Caki2 (cell line): ENCODE data around the gene RIN1. TPM values are rescaled to one million over a fixed set of nuclear protein-coding genes. Genes with fewer than 3 reads are reported as not detected.
"Not testable (repeated sequence)": the region's sequence is repeated elsewhere in the genome, so short reads cannot be mapped to it uniquely, and the experiment has no call there.

Experiments used
- DNase-seq: peaks from one replicate; pipeline ENCODE4 v3.0.0-alpha.2; 2015; ENCODE audit warnings: low read depth
- in situ Hi-C: cut with HindIII; loops from 2 replicates; pipeline ENCODE4 v1.10.0; 2016; ENCODE audit warnings: low sequenced_read_pairs, low pct_unique_long_range_greater_than_20kb, mixed read lengths
- total RNA-seq: library from RNA; depleted of rRNA; stranded (reverse); fragments of >200 nt; shearing (Covaris generic); gene quantifications from 2 replicates; pipeline ENCODE4 v1.2.3, GENCODE V29; 2014; ENCODE audit warnings: low replicate concordance

RIN1 gene
- total RNA-seq, 1 experiment from 2014 or later: 28.4 TPM

DNA sequence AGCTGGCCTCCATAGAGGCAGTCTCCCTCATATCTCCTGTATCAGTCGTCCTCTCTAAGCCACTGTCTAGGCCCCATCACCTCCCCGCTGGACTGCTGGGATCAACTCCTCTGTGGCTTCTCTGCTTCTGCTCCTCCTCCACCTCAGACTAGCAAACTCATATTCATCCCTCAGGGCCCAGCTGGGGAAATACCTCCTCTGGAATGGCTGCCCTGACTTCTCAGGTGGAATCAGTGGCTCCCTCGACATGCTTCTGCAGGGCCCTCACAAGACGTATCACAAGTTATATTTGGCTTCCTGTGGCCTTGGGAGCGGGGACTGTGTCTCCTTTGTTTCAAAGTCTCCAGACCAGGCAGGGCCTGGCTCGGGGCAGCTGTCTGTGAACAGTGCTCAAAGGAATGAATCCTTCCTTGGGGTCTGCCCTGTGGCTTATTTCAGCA is 25.3 kb upstream of the RIN1 start:
- in situ Hi-C loops: no loop called here
- no peak for DNase-seq

DNA sequence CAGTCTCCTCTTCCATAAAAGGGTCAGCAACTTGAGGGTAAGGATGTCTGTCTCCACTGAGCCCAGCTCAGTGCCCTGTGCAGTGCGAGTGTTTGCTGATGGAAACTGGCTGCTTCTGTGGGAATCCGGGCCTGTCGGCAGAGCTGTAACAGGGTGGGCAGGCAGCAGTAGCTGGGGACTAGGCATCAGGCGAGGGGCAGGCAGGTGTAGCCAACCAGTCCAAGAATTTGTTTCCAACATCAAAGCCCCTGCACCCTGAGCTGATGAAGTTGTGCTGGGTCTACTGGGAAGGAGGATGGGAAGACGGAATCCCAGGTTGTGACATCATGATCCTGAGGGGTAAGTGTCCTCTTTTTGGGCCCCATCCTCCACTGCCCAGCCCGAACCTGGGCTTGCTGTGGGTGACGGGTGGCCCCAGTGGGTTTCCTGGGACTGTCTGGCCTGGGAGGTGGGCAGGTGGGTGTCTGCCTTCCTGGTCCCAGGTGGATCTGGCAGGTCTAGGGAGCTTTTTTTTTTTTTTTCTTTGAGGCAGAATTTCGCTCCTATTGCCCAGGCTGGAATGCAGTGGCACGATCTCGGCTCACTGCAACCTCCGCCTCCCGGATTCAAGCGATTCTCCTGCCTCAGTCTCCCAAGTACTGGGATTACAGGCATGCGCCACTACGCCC is 24.3 kb upstream of the RIN1 start:
- in situ Hi-C loops: no loop called here
- DNase-seq: no peak

DNA sequence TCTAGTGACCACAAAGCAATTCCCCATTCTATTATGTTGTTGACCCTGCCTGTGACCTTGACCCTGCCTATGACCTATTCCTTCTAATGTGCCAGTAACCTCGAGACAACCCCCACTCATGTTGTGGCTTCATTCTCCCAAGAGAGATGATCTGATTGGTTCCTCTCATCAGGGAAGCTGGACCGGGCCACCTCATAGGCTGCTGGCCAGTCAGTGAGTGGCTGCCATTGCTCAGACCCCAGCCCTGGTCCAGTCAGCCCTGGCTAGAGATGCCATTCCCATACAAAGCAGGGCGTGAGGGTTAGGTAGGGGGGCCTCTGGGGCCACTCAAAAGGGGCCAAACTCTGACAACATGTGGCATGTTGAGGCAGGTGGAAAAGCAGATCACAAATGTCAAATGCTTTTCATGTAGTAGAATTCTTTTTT is 23.4 kb upstream of the RIN1 start:
- in situ Hi-C loops: no loop called here

DNA sequence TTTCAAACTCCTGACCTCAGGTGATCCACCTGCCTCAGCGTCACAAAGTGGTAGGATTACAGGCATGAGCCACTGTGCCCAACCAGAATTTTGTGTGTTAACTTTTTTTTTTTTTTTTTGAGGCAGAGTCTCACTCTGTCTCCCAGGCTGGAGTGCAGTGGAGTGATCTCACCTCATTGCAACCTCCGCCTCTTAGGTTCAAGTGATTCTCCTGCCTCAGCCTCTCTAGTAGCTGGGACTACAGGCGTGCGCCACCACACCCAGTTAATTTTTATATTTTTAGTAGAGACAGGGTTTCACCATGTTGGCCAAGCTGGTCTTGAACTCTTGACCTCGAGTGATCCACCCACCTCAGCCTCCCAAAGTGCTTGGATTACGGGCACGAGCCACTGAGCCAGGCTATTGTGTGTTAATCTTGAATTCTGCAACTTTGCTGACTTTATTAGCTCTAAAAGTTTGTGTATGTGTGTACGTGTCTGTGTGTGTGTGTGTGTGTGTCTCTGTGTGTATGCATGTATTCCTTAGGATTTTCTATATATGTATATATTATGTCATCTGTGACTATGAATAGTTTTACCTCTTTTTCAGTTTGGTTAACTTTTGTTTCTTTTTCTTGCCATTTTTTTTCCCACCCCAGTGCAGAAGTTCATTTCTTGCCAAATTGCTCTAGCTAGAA is 14.5 kb upstream of the RIN1 start:
- in situ Hi-C loops, DNase-seq: not testable (repeated sequence)

More for the DNA sequence above, 23.4 kb upstream of the RIN1 start:
- DNase-seq: no peak

DNA sequence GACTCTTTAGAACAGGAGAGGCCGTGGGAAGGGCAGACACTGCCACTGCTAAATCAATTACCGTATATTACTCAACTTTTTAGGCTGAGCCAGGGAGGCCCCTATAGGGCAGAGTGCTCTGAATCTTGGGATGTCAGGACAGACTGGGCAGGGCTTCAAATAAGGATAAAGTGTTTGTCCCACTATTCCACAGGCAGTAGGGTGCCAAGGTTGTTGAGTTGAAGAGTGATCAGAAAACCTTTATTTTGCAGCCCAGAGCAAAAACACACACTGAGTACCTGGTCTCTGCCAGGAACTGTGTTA is 12.8 kb upstream of the RIN1 start:
- in situ Hi-C loops: no loop called here
- DNase-seq: no peak

- in situ Hi-C loops: no loop called here
- peak; percentile 91 for DNase-seq
Measured at GRCh38 chr11:66347425-66348276, 11.4 kb upstream of the RIN1 start, which contains the start of gene B4GAT1. TSS of gene B4GAT1 (minus strand) at chr11:66347629. CDS start at chr11:66347545, 84 bp downstream.

- no peak for DNase-seq
- in situ Hi-C loops: no loop called here
Measured at GRCh38 chr11:66346476-66347424, 10.5 kb upstream of the RIN1 start.

GRCh38 chr11:66345316-66345649 is 9.0 kb upstream of the RIN1 start:
- DNase-seq: no peak
- in situ Hi-C loops: no loop called here

- in situ Hi-C loops: no loop called here
- peak; percentile 85 for DNase-seq
Measured at GRCh38 chr11:66344550-66345315, 8.5 kb upstream of the RIN1 start, which contains the start of gene BRMS1. TSS of gene BRMS1 (minus strand) at chr11:66345104. CDS start at chr11:66342234, 2,870 bp downstream.

- no peak for DNase-seq
- in situ Hi-C loops: no loop called here
Measured at GRCh38 chr11:66343176-66343575, 6.9 kb upstream of the RIN1 start.

DNA sequence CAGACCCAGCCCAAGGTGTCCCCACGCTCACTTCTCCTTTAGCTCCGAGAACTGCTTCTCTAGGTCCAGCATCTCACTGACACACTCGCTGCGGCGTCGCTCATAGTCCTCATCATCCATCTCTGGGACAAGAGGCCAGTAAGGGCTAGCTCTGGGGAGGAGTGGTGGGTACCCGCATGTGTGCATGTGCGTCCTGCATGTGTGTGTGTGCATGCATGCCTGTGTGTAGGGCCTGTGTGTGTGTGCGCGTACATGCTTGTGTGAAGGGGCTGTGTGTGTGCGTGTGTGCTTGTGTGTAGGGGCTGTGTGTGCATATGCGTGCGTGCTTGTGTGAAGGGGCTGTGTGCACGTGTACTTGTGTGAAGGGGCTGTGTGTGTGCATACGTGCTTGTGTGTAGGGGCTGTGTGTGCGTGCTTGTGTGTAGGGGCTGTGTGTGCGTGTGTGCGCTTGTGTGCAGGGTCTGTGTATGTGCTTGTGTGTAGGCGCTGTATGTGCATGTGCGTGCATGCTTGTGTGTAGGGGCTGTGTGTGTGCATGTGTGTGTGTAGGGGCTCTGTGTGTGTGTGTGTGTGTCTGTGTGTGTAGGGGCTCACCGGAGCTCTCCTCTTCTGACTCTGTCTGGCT is 5.4 kb upstream of the RIN1 start:
- in situ Hi-C loops: no loop called here
- no peak for DNase-seq

- DNase-seq: no peak
- in situ Hi-C loops: no loop called here
Measured at GRCh38 chr11:66340596-66341501, 4.6 kb upstream of the RIN1 start.

DNA sequence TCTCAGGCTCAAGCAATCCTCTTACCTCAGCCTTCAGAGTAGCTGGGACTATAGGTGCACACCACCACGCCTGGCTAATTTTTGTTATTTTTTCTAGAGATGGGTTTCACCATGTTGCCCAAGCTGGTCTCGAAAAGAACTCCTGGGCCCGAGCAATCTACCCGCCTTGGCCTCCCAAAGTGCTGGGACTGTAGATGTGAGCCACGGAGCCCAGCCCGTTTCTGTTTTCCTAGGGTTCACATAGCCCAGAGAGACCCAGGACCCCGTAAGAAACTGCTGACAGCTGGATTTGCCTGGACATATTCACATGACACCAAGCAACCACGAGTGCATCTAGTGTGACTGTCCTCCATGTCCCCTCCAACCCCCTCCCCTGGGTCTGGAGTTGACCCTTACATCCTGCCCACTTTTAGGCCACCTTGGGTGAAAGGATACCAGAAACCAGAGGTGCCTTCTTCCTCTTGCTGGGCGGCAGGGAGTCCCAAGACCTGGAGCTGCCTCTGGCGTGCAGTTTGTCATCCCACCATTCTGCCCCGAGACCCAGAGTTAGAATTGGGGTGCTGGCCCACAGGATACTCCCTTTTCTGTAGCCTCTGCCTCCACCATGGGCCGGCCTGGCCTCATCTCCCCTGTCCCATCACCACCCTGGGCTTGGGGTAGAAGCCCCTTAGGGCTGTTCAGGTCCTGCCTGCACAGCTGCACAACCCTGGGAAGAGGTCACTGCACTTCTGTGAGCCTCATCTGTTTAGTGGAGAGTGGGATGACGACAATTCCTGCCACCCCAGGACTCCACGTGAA is 3.7 kb upstream of the RIN1 start:
- in situ Hi-C loops: no loop called here
- DNase-seq: no peak

DNA sequence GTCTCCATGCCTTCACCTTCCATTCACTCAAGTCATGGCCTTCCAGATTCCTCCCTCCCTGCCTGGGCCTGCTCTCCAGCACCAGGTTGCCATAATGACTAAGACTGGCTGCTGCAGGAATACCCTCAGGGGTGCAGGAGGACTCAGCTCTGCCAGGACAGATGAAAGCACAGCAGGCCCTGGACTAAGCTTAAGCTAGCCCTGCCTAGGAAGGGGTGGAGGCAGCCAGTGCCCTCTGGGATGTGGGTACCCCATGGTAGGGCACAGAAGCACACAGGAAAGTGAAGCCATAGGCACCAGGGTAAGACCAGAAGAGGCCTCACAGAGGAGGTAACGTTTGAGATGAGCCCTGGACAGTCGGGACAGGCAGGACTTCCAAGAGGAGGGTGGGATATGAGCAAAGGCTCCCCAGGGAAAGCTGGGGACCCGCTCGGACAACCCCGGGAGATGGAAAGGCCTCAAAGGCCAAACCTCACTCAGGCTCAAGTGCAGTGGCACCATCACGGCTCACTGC is 3.0 kb upstream of the RIN1 start:
- no peak for DNase-seq
- in situ Hi-C loops: no loop called here
